Measurements from ENCODE around the gene GSTP1.
"Not testable (repeated sequence)": the region's sequence is repeated elsewhere in the genome, so short reads cannot be mapped to it uniquely, and the experiment has no call there.

Gene GSTP1

GRCh38 chr11:67614730-67615714, 31.4 kb downstream of the GSTP1 start:
- peak; percentile 23 for DNase-seq (ENCODE audit: low read depth)

GRCh38 chr11:67615728-67616430, 32.3 kb downstream of the GSTP1 start:
- no peak for DNase-seq (ENCODE audit: low read depth)

- no peak for DNase-seq (ENCODE audit: low read depth)
These were observed 33.0 kb downstream of the GSTP1 start for GRCh38 chr11:67616431-67617242.

- DNase-seq (ENCODE audit: low read depth) = no peak
These were observed 33.8 kb downstream of the GSTP1 start for GRCh38 chr11:67617243-67617953.

- not testable (repeated sequence) for DNase-seq (ENCODE audit: low read depth)
These were observed 35.5 kb downstream of the GSTP1 start for GRCh38 chr11:67618901-67619659.

GRCh38 chr11:67619683-67620618, 36.3 kb downstream of the GSTP1 start:
- not testable (repeated sequence) for DNase-seq (ENCODE audit: low read depth)

GRCh38 chr11:67620621-67621020, 37.0 kb downstream of the GSTP1 start:
- not testable (repeated sequence) for DNase-seq (ENCODE audit: low read depth)

GRCh38 chr11:67621928-67622327, 38.3 kb downstream of the GSTP1 start:
- not testable (repeated sequence) for DNase-seq (ENCODE audit: low read depth)

GRCh38 chr11:67622905-67623304, 39.3 kb downstream of the GSTP1 start:
- not testable (repeated sequence) for DNase-seq (ENCODE audit: low read depth)

GRCh38 chr11:67623795-67624194, 40.2 kb downstream of the GSTP1 start:
- not testable (repeated sequence) for DNase-seq (ENCODE audit: low read depth)

GRCh38 chr11:67626131-67626833, 42.7 kb downstream of the GSTP1 start:
- not testable (repeated sequence) for DNase-seq (ENCODE audit: low read depth)

- no peak for DNase-seq (ENCODE audit: low read depth)
These were observed 43.4 kb downstream of the GSTP1 start for GRCh38 chr11:67626970-67627369.

- DNase-seq (ENCODE audit: low read depth) = no peak
These were observed 43.8 kb downstream of the GSTP1 start for GRCh38 chr11:67627441-67627811.

- no peak for DNase-seq (ENCODE audit: low read depth)
These were observed 44.4 kb downstream of the GSTP1 start for GRCh38 chr11:67627812-67628624.

GRCh38 chr11:67628710-67629385, 45.2 kb downstream of the GSTP1 start:
- no peak for DNase-seq (ENCODE audit: low read depth)

- peak; percentile 79 for DNase-seq (ENCODE audit: low read depth)
These were observed 46.0 kb downstream of the GSTP1 start, which contains the start of gene NUDT8 for GRCh38 chr11:67629386-67630227. TSS of gene NUDT8 (minus strand) at chr11:67629937. CDS start at chr11:67629911, 26 bp downstream.
